HG02884 (cell line): ENCODE measurements around the gene RCOR2.

ENCODE experiments used
- ATAC-seq: cut with Tn5 transposase; IDR thresholded peaks from one replicate; pipeline ENCODE4 v1.9.1; 2021; ENCODE audit warnings: mild to moderate bottlenecking, moderate library complexity; ENCODE audit not compliant: unreplicated experiment

RCOR2 gene

DNA sequence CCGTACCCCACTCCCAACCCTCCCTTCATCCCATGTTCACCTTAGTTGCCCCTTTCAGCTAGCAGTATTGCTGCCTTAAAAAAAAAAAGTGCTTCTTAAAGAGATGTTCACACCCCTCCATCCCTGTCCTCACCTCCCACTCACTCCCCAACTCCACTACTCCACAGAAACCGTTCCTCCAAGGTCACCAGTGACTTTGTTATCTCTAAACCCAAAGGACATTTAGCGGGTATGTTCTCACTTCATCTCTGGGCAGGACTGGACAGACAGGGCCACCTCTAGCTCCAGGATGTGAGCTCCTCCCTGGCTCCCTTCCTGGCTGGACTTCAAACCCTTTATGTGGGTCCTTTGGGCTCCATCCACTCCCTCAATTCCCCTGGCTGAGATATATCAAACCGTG is 6.4 kb upstream of the RCOR2 start:
- ATAC-seq = no peak

- ATAC-seq = no peak
These were observed 5.8 kb upstream of the RCOR2 start for GRCh38 chr11:63922673-63923192.

- ATAC-seq = no peak
These were observed 4.0 kb upstream of the RCOR2 start for GRCh38 chr11:63920939-63921417.

DNA sequence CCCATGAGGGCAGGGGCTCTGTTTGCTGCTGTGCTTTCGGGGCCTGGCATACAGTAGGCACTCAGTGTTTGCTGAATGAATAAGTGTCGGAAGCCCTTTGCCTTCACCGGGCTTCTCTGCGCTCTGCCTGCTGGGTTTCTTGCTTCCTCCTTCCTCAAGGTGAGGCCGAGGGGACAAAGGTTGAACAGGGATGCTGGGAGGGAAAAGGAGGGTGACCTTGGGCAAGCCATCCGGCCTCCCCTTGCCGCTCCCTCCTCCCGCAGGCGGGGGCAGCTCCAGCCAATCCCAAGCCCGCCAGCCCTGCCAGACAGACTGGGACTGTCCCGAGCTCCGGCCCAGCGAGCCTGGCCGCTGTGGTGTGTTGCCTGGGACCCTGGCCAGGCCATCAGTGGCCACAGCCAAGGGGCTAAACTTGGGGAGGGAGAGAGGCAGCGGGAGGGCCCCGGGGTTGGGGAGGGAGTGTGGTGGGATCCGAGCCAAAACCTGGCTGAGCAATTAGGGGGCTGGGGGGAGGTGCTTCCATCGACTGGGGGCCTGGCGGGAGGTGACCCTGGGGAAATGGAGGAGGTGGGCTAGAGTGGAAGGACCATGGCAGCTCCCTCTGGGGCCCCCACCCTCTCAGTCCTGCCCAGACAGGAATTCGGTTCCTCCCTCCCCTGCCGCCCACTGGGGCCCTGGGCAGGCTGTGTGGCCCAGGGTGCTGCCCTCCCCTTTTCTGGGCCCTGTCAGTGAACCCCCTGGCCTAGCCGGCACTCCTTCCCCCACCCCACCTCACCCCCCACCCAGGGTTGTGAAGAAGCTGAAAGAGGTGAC is 3.4 kb upstream of the RCOR2 start:
- ATAC-seq = no peak

DNA sequence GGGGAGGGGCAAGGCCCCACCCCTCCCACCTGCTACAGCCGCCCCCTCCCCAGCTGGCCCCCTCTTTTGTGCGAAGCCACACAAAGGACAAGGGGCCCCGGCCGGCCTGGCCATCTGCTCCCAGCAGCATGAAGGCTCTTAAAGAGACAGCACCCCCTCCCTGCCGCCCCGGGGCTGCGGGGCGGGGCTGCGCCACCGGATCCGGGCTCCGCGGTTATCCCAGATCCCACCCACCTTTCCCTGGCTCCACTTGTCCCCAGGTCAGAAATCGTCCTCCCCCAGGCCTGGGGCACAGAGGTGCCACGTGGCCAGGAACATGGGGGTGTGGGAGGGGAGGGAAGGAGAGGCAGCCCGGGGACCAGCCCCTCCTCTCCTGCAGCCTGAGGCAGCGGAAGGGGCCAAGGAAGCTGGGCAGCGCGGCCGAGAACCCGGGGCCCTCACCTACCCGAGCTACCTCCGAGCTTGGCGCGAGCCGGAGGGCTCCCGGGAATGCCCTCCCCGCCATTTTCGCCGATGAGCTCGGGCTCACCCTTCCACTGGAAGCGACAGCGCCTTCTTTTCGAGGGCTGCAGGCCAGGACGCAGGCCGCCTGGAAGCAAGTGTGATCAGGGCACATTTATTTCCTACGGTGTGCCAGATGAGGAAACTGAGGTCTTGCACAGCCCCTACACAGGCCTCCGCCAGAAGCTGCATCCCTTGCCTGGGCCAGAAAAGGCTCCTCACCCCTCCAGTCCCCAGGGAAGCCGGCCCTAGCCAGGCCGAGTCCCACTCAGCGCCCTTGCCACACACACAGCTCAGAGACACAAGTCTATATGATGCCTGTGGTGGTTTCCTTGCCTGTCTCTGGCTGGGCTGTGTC is 2.5 kb upstream of the RCOR2 start:
- ATAC-seq = no peak

GRCh38 chr11:63918507-63919191 is 1.7 kb upstream of the RCOR2 start:
- ATAC-seq = no peak

DNA sequence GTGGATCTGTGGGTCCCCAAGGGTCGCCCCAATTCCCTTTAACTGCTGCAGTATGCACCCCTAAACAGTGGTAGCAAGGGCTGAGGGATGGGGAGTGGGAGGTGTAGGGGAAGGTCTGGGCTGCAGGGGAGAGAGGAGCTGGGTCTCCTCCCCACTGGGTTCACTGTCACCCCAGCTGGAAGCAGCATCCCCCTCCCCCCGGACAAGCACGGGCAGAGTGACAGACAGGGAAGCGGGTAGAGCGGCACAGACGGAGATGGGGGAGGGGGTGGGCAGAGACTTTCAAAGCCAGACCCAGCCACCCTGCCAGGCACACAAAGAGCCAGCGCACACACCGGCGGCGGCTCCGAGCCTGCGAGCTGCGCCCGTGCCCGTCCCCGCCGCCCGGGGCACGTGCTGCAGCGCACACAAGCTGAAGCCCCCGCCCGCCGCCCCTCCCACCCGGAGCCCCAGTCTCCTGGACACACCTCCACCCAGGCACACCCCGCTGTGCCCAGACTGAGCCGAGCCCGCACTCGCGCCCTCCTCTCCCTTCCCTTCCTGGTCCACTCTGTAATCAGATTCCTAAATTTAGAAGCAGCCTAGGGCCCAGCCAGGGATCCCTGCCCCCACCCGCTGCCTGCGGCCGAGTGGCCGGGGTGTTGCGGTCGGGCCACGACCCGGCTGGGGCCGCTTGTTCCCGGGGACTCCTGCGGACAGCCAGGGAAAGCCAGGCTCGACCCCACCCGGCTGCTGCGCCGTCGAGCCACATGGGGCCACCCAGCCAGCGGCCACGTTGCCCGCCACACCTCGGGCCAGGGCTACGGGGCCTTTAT is 935 bp upstream of the RCOR2 start:
- no peak for ATAC-seq

- no peak for ATAC-seq
These were observed 765 bp downstream of the RCOR2 start for GRCh38 chr11:63915961-63916836.

DNA sequence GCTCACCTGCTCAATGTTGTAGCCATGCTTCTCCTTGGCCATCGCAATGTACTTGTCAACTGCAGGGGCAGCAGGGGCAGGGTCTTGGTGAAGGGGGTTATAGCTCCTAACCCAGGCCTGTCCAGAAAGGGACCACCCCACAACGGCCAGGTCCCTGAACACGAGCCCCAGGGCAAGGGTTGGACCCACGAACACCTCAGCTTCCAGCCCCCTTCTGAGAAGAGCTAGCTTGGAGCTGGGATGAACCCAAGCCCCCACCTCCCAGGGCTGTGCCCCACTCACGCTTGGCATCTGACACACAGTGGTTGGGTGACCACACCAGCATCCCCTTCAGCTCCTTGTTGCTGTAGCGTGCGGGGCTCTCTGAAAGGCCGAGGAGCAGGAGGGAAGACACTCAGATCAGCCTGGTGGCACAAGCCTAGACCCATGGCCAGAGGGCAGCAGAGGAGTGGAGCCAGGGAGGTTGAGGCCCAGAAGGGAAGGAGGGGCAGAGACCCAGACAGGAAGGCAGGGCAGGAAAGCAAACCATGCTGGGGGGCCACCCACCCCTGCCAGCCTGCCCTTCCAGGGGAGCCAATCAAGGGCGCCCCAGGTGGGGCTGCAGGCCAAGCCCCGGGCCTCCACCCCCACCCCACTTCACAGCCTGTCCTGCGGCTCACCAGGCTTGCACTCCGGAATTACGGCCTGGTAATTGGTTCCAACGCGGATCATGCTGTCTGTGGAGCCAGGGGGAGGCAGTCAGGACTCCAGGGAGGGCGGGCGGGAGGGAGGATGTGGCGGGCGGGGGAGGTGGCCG is 1.9 kb downstream of the RCOR2 start:
- ATAC-seq = no peak

DNA sequence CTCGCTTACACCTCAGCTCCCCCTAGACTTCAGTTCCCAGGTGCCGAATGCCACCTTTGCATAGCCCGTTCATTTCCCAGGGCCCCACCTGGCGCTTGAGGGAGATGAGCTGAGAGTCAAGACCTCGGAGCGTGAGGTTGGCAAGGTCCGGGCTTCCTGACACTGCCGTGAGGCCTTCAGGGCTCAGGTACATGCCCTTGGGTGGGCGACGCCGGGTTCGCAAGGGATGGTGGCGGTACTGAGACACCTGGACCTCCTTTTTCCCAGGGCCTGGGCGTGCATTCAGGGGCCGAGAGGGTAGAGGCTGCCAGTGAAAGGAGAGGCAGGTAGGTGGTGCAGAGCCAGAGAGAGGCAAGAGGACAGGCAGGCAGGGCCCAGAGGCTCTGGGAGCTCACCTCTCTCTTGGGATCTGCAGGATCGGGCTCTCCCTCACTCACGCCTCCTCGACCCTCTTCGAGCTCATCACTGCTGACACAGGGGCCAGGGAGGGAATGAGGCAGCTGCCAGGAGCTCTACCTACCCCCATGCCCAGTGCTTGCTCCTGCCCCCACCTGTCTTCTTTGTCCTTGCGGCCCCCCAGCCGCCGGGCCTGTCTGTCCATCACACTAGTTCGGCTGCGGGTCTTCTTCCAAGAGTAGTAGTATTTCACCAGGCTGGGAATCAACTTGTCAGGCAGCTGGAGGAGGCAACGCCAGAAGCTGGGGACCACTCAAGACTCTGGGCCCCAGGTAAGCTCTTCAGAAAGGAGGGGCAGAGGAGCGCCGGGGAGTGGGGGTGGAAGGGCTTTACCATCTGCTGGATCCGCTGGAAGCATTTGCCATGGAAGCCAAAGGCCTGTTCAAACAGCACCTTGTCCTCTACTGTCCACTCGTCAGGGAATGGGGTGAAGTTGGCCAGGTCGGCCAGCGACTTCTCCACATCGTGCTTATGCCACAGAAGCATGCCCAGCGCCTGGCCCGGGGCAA is 2.8 kb downstream of the RCOR2 start:
- no peak for ATAC-seq

GRCh38 chr11:63912678-63913077 is 4.3 kb downstream of the RCOR2 start:
- no peak for ATAC-seq

GRCh38 chr11:63911876-63912275 is 5.1 kb downstream of the RCOR2 start:
- ATAC-seq = no peak

DNA sequence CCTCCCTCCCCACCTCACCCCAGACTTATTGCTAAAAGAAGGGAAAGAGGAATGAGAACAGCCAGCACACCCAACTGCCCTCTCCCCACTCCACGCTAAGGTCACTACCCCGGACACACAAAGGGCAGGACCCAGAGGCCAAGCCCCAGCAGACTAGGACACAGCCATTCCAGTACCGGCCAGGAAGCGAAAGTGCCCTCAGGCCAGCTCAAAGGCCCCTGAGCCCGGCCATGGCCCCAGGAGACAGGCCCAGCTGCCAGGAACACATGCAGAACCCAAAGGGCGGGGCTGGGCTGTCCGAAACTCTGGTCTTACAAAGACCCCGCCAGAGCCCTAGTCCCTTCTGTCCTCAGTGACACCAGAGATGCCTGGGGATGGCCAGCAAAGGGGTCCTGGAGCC is 5.5 kb downstream of the RCOR2 start:
- ATAC-seq = no peak

DNA sequence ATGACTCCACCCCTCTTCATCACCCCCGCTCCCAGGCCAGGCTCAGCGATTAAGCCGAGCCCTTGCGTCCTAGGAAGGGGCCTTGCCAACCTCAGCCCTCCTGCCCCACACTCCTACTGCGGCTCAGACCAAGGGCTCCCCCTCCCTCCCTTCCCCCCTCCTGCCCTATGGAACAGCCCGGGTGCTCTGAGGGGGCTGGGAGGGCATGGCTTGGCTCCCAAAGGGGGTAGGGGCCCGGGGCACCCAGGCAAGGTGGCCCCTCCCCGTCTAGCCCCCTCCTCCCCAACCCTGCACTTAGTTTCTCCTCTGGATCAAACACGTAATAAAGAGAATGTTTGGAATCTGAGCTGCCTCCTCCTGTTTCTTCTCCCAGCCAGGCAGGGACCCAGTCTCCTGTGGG is 6.3 kb downstream of the RCOR2 start:
- no peak for ATAC-seq

DNA sequence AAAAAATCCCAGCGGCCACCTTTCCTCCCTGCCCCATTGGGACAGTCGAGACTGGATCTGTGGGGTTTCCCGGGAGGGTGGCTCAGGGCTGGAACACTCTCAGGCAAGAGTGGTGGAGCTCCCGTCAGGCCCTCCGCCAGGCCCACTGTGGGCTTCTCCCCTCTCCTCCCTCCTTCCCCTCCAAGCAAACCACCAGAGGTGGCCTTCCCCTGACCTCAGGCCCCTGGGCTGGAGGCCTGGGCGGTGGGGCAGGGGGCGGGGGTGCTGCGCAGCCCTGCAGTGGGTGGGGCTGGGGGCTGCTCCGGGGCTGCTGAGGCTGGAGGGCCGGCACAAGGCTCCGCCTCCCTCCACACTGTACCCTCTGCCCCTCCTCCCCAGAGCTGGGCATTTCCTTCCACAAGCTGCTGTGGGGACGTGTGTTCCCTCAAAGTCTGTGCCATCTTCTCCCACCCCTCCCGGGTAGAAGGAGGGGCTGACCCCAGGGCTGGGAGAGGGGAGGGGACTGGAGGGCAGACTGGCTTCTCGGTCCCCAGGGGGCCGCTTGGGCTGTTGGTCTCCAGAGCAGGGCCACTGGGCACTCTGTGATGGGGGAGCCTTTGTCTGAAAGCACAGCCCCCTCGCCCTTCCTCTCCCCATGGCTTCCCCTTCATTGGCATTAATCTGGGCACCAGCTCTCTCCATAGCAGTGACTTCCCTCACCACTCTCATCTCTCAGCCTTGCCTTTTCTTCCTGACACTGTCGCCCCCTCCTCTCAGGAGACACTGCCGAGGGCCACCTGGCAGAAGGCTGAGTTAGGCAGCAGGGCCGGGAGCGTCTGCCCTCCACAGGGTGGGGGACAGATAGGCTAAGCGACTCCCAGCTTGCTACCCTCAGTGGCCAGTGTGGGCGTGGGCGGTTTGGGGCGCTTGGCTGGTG is 7.1 kb downstream of the RCOR2 start:
- no peak for ATAC-seq

DNA sequence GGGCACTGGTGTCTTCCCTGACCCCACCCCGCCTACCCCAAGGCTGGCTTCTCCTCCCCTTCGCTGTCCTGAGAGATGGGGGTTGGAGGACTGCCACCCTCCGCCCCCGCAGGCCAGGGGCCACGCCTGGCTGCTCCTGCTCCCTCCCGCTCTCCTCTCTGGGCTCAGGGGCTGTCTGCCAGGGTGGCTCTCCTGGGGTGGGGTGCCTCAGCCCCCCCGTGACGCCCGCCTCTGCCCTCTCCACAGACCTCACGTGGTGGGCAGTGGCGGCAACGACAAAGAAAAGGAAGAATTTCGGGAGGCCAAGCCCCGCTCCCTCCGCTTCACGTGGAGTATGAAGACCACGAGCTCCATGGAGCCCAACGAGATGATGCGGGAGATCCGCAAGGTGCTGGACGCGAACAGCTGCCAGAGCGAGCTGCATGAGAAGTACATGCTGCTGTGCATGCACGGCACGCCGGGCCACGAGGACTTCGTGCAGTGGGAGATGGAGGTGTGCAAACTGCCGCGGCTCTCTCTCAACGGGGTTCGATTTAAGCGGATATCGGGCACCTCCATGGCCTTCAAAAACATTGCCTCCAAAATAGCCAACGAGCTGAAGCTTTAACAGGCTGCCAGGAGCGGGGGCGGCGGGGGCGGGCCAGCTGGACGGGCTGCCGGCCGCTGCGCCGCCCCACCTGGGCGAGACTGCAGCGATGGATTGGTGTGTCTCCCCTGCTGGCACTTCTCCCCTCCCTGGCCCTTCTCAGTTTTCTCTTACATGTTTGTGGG is 8.1 kb downstream of the RCOR2 start:
- no peak for ATAC-seq
